B cell (primary cell): ENCODE results near the gene HSPB9.

Experiments used
- EZH2 ChIP-seq: IDR thresholded peaks from 2 replicates; pipeline ENCODE4 v1.6.1; 2012; ENCODE audit warnings: borderline replicate concordance, low read depth, mild to moderate bottlenecking, moderate library complexity, low read length; ENCODE audit not compliant: insufficient read depth, poor library complexity, severe bottlenecking
- TF ChIP-seq, protein P1 (sequence below): fragments of 200-600 bp; IDR thresholded peaks from one replicate; pipeline ENCODE4 v1.8.0; 2022; ENCODE audit warnings: antibody characterized with exemption, mild to moderate bottlenecking

GRCh38 chr17:42125565-42125964 is 3.0 kb downstream of the HSPB9 start:
- TF ChIP-seq, protein P1, sequence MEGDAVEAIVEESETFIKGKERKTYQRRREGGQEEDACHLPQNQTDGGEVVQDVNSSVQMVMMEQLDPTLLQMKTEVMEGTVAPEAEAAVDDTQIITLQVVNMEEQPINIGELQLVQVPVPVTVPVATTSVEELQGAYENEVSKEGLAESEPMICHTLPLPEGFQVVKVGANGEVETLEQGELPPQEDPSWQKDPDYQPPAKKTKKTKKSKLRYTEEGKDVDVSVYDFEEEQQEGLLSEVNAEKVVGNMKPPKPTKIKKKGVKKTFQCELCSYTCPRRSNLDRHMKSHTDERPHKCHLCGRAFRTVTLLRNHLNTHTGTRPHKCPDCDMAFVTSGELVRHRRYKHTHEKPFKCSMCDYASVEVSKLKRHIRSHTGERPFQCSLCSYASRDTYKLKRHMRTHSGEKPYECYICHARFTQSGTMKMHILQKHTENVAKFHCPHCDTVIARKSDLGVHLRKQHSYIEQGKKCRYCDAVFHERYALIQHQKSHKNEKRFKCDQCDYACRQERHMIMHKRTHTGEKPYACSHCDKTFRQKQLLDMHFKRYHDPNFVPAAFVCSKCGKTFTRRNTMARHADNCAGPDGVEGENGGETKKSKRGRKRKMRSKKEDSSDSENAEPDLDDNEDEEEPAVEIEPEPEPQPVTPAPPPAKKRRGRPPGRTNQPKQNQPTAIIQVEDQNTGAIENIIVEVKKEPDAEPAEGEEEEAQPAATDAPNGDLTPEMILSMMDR, result no peak
- no peak for TF ChIP-seq EZH2
